HG03064 (cell line): Measurements from ENCODE around the gene MLPH.
A peak's percentile ranks its signal among the peaks of the same experiment; 100 is the strongest.
"Not testable (repeated sequence)": the region's sequence is repeated elsewhere in the genome, so short reads cannot be mapped to it uniquely, and the experiment has no call there.

Experiments
- ATAC-seq: cut with Tn5 transposase; IDR thresholded peaks from one replicate; pipeline ENCODE4 v1.9.1; 2021; ENCODE audit warnings: low read depth; ENCODE audit not compliant: unreplicated experiment

Gene MLPH

DNA sequence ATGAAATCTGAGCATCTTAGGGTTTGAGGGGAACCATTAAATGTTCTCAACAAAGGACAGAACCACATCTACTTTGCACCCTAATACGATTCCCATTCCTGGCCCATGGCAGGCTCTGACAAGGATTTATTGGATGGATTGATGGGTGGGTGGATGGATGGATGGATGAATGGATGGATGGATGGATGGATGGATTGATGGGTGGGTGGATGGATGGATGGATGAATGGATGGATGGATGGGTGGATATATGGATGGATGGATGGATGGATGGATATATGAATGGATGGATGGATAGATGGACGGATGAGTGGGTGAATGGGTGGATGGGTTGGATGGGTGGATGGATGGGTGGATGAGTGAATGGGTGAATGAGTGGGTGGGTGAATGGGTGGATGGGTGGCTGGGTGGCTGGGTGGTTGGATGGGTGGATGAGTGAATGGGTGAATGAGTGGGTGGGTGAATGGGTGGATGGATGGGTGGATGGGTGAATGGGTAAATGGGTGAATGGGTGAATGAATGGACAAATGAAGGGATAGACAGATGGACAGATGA lies 29.6 kb upstream of the MLPH start:
- no peak for ATAC-seq

GRCh38 chr2:237458519-237458918 lies 28.5 kb upstream of the MLPH start:
- no peak for ATAC-seq

DNA sequence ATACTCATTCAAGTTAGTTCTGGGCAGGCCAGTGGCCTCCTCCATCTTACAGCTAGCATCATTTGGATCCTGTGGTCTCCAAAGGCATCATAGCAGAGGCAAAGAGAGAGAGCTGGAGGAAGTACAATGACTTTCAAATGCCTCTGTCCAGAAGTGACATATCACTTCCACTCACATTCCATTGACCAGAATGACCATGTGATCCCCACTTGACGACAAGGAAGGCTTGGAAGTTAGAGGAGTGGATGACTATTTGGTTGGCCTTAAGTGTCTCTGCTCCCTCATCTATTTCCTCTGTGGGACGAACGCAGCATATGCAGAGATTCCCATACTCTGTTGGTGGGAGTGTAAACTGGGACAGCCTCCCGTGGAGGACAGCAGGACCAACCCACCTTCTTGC lies 27.8 kb upstream of the MLPH start:
- no peak for ATAC-seq

DNA sequence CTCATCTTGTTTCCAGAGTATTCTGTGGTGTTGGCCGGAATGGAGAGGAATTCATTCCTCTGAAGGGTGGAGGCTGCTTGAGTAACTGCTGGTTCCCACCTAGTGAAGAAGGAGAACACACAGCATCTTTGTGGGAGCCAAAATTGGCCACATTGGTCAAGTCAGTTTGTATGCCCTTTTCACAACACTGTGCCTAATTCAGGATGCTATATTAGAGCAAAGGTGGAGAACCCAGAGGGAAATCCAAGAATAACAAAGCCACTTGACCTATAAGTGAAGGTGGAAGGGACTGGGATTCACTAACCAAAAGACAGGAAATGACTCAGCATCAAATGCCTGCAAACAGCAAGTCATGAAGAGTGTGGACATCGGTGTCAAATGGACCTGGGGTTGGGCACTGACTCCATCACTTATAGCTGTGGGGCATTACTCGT lies 27.3 kb upstream of the MLPH start:
- no peak for ATAC-seq

- no peak for ATAC-seq
Measured at GRCh38 chr2:237464757-237465391, 22.2 kb upstream of the MLPH start.

DNA sequence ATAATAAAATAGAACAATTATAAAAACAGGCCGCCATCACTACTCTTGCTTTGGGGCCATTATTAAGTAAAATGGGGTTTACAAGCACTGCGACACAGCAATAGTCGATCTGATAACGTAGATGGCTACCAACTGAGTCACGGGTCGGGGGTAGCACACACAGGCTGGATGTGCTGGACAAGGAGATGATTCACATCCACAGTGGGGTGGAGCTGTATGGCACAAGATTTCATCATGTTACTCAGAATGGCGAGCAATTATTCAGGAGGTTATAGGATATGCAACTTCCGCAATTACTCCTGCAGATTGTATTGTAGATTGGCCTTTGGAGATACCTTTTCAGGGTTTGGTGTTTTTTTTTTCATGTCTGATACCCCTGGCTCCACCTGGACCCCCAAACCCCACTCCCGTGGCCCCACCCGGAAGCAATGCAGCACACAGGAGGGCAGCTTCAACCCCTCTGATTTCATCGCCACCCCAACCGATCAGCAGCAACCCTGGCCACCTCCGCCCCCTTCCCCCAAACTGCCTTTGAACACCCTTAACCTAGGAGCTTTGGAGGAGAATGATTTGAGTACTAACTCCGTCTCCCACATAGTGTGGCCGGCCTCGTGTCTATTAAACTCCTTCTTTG lies 21.4 kb upstream of the MLPH start:
- ATAC-seq, result no peak

- no peak for ATAC-seq
Measured at GRCh38 chr2:237466211-237466610, 20.8 kb upstream of the MLPH start.

- no peak for ATAC-seq
Measured at GRCh38 chr2:237467447-237468179, 19.4 kb upstream of the MLPH start.

- not testable (repeated sequence) for ATAC-seq
Measured at GRCh38 chr2:237469410-237469809, 17.6 kb upstream of the MLPH start.

DNA sequence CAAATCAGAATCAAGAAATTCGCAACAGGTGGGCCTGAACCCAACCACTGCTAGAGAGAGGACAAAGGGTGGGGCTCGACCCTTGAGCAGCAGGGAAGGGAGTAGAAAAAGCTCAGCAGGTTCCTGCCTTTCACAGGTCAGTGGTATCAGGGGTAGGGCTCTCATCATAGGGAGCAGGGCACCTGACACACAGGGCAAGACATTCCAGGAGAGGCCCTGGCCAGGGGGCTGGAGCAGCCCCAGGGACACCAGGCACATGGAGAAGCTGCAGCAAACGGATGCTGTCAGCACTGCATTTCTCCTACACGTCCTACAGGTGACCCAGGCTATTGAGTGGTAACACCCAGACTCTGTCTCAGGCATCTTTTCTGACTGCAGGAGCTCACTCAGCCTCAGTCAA lies 17.2 kb upstream of the MLPH start:
- no peak for ATAC-seq

DNA sequence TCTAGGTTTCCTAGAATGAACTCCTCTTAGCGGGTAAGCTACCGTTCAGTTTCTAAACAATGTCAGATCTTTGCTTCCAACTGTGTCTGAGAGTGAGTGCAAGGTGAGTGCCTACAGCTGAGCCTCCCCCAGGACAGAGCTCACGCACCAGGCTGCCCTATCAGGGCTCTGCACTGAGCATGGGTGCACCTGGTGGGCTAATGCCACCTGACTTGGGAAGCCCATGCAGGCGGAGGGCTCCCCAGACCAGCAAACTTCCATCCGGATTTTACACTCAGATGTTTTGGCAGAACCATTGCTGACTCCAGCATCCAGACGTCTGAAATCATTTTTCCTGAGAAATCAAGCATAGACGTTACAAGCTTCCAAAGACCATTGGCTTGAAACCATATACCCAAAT lies 16.1 kb upstream of the MLPH start:
- ATAC-seq, result no peak

DNA sequence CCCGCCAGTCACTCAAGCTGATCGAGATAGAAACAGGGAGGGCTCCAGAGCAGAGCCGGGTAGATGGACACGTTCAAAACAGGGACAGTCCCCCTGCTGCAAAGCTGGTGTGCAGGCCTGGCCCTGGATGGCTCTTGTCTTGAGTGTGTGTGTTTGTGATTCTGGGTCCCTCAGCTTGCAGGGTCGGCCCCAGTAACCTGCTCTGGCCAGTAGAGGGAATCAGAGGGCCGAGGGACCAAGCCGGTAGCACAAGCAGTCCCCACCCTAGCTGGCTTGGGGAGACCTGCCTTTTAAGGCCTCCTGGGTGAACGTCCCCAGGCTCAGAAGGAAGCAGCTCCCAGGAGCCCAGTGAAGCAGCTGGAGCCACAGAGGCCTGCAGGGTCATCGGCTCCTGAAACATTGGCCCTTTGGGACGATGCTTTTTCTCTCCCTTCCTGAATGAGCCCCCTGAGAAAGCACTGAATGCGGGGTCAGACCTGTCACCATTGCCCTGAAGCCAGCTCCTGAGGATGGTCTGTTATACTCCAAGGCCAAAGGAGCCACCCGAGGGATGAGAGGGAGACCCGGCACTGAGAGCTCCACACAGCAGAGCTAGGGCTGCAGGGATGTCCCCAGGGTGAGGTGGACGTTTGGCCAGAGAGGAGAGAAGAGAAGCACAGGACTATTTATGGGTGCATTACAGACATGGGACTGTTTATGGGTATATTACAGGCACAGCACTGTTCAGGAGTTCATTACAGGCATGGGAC lies 15.4 kb upstream of the MLPH start:
- ATAC-seq, result no peak

- ATAC-seq, result no peak
Measured at GRCh38 chr2:237472187-237472712, 14.8 kb upstream of the MLPH start.

- no peak for ATAC-seq
Measured at GRCh38 chr2:237472909-237473877, 13.9 kb upstream of the MLPH start.

DNA sequence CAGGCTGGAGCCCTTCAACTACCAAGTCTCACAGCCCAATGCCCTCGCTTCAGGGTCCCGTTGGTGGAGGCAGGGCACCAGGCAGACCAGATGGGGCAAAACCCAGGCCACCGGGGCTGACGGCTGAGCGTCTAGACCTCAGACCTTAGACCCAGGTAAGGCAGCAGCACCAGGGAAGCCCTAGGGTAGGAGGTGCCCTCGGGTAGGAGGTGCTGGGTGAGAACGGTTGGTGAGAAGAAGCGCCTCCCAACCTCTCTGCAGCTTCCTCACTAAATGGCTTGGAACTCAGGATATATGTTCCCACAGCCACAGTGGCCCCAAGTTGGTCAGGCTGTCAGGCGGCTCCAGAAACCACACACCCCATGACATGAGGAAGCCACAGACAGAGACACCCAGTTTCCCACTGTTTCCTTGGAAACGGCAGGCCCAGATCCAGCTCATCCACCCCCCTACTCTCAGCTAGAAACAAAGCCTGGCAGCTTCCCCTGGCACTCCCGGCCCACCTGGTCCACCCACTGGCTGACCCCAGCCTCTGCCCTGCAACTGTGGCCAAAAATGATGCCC lies 13.1 kb upstream of the MLPH start:
- no peak for ATAC-seq

DNA sequence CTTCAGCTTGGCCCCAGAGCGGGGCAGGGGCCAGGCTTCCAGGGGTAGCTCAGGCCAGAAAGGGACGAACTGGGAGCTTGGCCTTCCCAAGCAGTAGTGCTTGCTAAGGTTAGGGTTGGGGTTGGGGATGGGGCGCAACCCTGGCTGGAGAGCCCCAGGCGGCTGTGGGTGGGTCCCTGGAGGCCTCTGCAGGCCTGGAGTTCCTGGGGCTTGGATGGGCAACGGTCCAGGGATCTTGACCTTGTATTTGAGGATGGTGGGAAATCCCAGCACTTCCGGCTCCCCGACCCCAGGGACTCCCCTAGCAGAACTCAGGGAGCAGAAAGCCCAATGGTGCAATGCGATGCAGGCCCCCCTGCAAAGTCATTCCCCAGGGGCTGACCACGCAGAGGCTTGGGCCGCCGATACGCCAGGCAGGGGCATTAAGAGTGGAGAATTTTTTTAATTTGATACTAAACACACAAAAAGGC lies 12.6 kb upstream of the MLPH start:
- no peak for ATAC-seq

GRCh38 chr2:237474931-237475703 lies 11.9 kb upstream of the MLPH start:
- ATAC-seq, result peak; percentile 88

DNA sequence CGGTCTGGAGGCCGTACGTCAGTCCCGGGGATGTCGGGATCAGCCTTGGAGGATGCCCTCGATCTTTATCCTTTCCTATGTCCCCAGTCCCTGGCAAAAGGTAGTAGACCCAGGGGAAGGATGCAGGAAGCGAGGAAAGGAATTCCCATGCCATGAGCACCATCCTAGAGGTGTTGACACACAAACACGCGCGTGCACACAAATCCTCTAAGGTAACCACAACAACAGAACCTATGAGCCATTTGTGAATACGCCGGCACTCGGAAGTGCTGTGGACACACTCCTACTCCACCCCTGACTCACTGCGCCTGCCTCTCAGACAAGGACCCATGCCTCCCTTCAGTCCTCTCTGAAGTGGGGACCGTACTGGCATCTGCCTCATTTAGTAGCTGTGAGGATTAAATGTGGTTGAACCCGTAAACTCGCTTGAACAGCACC lies 11.3 kb upstream of the MLPH start:
- no peak for ATAC-seq
